ENCODE measurements around the gene CEP44. TPM values are rescaled to one million over a fixed set of nuclear protein-coding genes. Genes with fewer than 3 reads are reported as not detected.

The CEP44 gene
- total RNA-seq, 1 experiment from 2014 or later, result 11.5 TPM

- TF ChIP-seq, protein P1, sequence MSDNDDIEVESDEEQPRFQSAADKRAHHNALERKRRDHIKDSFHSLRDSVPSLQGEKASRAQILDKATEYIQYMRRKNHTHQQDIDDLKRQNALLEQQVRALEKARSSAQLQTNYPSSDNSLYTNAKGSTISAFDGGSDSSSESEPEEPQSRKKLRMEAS (IDR thresholded peaks at IDR 0.05), result no peak
- no peak for TF ChIP-seq JUND (IDR thresholded peaks at IDR 0.05)
- TF ChIP-seq CBX3 (IDR thresholded peaks at IDR 0.05; ENCODE audit: low read depth), result no peak
- no peak for TF ChIP-seq ELF1 (IDR thresholded peaks at IDR 0.05; ENCODE audit: borderline replicate concordance, low read depth)
- TF ChIP-seq POLR2AphosphoS5 (IDR thresholded peaks at IDR 0.05; ENCODE audit: low read depth, low read length), result no peak
- TF ChIP-seq ZNF274 (IDR thresholded peaks at IDR 0.05; ENCODE audit: low read depth, low read length), result no peak
- no peak for TF ChIP-seq POLR2A (IDR thresholded peaks at IDR 0.05; ENCODE audit: borderline replicate concordance, extremely low read depth, insufficient read depth, insufficient read length)
- no peak for TF ChIP-seq EZH2phosphoT487 (IDR thresholded peaks at IDR 0.05; ENCODE audit: borderline replicate concordance)
- TF ChIP-seq RAD21 (IDR thresholded peaks at IDR 0.05; ENCODE audit: low read depth), result no peak
- TF ChIP-seq SP1 (IDR thresholded peaks at IDR 0.05; ENCODE audit: low read depth), result no peak
These were observed 20.3 kb upstream of the CEP44 start (continued) for GRCh38 chr4:174263445-174263736.

DNA sequence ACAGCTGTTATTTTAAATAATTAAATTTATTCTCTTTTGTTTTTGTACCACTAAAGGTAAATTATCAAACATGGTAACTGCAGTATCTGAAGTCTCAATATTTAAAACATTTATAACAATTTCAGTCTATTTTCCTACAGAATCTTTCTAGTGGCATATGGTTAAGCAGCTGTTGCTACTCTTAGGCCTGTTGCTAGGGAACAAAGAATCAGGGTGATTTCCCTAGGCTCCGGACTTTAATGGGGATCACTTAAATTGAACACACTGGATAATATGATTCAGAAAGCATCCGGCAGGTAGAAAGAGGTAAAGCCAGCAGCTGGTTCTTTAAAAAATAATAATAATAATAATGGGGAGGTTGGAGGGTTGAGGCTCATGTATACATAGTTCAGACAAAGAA lies 17.8 kb upstream of the CEP44 start:
- RAD21 ChIA-PET (ENCODE audit: low non-redundant PET in 1 of 2, low total read pairs in 2 of 2, uncharacterized antibody in 2 of 2, unreplicated experiment in 2 of 2), result no interaction called here
- H3K27me3 ChIP-seq (ENCODE audit: insufficient read depth, low read length), result no peaks in the 10 kb centered on the region
- no peak for TF ChIP-seq YY1 (IDR thresholded peaks at IDR 0.05; ENCODE audit: extremely low read depth, insufficient replicate concordance, low read depth, low read length)
- TF ChIP-seq SRF (IDR thresholded peaks at IDR 0.05; ENCODE audit: low read depth), result no peak
- TF ChIP-seq EGR1 (IDR thresholded peaks at IDR 0.05; ENCODE audit: low read depth), result no peak
- POLR2A ChIA-PET, result no interaction called here
- H3K36me3 ChIP-seq (ENCODE audit: control insufficient read depth in 1 of 2, insufficient read depth in 2 of 2, low read length in 2 of 2), result no peaks in the 10 kb centered on the region
- no peaks in the 10 kb centered on the region for H3K9me3 ChIP-seq (ENCODE audit: control insufficient read depth in 1 of 2, insufficient read depth in 1 of 2, low read depth in 1 of 2, low read length in 2 of 2)
- no peaks in the 10 kb centered on the region for H3K4me1 ChIP-seq (ENCODE audit: control insufficient read depth in 1 of 2, insufficient read depth in 2 of 2, low read length in 2 of 2)
- H3K9me2 ChIP-seq (ENCODE audit: insufficient read depth), result no peaks in the 10 kb centered on the region
- BruUV-seq (replicated peaks), result no TSS peak
- H4K20me1 ChIP-seq (ENCODE audit: insufficient read depth), result no peaks in the 10 kb centered on the region
- no peak overlapping the region for H3K27ac ChIP-seq (ENCODE audit: low read depth, low read length)
- no peak overlapping the region for H3K9ac ChIP-seq (ENCODE audit: low read length)
- H3K79me2 ChIP-seq (ENCODE audit: insufficient read depth, low read length), result no peaks in the 10 kb centered on the region
- CTCF ChIA-PET, result no interaction called here
- ATAC-seq (no peak), DNase-seq (ENCODE audit: low read depth, low spot score) (no peak)
- no peak overlapping the region for H3K4me2 ChIP-seq (ENCODE audit: low read length)
- no peak overlapping the region for H2AFZ ChIP-seq (ENCODE audit: low read depth, low read length, poor library complexity, severe bottlenecking)
- H3K4me3 ChIP-seq (replicated peaks in 1 of 2; ENCODE audit: low read depth in 1 of 2, low read length in 2 of 2), result no peak overlapping the region
- intact Hi-C loops (cut with micrococcal nuclease), result no loop called here
